ENCODE data around the gene IGSF11.
"Not testable (repeated sequence)": the region's sequence is repeated elsewhere in the genome, so short reads cannot be mapped to it uniquely, and the experiment has no call there.

IGSF11 gene

DNA sequence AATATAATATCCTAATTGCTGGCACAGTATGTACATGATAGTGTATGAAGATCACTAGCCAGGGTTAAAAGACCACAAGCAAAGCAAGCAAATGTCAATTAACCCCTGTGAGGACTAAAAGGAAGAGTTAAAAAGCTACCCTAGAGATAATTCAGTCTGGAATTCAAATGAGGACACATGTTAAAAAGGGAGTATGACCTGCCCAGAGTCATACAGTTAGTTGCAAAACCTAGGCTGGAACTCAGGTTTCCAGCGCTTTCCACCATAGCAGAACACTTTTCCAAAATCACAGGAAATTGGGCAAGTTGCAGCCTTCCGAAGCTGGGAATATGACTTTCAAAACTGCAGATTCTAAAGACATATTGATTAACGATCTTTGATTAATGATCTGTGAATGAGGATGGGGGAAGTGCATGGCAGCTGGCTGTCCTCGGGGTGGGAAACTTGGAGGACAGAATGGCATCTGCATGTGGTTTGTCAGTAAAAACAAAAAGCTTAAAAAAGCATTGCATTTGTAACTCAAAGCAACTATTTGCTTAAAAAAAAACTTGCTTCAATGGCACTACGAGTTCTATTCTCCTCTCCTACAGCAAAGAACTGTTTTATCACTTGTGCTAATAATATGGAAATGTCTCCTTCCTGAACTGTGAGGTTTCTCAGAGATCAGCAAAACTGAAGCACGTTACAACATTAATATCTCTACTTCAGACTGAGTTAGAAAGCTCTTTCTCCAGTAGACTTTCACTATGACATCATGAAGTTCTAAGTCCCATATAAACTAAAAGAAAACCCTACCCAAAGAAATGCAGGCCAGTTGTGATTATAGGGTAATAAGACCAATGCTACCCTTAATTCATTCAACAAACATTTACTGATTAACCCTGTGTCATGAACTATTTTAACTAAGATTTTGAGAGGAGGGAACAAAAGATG, 46.2 kb downstream of the IGSF11 start:
- DNase-seq: no peak

DNA sequence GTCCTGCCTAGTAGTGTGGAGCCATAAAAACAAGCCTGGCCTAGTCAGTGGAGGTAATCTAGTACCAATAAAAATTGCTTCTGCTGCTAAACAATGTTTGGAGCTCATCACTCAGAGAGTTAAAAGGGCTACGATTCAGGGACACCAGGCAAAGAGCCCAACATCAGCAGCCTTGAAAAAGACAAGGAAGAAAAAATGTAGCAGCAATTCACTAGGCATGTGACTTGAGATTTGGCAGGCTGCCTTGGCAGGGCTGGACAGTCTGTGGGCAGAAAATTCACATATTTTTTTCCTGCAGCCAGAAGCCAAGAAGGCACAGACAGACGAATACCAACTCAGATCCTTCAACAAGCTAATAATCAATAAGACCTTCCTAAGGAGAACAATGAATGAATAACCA, 47.2 kb downstream of the IGSF11 start:
- no peak for DNase-seq

DNA sequence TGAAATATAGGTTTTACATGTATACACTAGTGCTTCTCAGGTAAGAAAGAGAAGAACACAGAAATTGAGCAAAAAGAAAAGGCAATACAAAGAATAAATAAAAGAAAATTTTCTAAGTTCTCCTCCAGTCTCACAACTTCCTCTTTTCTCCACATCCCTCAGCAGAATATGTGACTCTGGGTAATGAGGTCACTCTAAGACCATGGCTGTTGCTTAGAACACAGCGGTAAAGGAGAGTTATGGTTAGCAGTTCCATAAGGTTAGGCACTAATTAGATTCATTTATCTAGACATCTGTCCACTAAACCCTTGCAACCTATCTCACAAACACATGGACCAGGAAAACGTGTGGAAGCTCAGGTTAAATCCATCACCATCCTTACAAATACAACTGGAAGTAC, 47.9 kb downstream of the IGSF11 start:
- DNase-seq: no peak

DNA sequence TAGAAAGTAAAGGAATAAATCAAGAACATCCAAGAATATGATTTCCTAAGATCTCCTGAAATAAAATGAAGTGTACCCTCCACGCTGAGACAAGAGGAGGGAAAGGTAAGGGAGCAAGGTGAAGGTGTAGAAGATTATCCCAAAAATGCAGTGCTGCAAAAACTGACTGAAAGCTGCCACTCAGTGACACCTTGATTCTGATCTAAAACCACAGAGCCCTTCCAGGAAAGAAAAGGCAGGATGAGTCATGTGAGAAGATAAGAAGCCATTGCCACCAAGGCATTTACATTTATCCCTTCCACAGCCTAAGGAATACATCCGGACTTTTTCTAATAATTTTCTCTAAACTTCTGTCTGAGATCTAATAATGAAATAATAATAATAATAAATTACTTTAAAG, 49.9 kb downstream of the IGSF11 start:
- no peak for DNase-seq

DNA sequence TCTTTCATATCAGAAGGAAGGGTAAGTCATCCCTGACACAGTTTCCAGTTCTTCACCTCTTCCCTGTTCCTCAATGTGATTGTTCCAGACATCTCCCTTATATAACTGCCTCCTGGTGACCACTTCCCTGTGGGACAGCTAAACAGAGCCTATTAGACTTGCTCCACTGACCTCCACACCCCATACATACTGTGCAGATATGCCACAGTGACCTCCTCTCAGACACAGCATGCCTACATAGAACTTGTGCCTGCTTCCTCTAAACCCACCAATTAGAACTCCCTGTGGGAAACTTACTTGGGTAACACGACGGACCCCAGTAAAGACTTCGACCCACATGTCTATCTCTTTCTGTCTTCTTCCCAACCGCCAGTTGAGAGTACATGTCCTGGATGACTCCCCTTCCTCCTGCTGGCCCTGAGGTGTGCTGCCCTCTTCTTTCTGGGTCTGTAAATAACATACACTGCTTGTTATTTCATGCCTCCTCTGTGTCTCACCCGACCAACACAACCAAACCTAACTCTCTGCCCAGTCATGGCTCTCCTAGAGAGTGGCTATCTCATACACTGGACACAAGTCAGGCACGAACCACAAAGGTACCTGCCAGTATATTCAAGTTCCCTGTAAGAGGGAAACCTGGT, 53.0 kb downstream of the IGSF11 start:
- no peak for DNase-seq

DNA sequence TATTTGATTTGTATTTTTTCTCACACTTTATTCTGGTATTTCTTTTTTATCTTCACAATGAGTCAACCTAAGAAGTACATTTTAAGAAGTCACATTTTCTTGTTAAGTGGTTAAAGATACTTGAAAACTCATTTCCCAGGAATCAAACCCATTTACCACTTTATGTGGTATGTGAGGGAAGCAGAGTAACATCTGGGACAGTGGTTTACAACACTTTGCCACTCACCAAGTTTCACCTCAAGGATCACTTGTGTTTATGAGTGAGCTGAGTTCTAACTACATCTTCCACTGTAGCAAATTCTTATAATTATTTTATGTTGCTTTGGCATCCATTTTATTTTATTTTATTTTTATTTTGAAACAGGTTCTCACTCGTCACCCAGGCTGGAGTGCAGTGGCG, 53.8 kb downstream of the IGSF11 start:
- no peak for DNase-seq

DNA sequence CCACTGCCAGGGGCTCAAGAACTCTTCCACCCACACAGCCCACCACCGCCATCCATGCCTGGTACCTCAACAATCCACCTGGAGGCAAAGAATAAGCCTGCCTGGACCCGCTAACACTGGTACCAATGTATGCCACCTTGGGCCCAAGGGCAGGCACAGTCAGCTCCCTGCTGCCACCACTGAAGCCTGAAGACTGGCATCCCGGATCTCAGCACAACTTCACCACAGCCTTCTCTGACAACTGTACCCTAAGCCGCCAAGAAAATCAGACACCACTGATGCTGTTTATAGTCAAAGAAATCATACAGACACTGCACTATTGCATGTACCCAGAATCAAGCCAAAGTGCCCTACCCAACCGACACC, 56.3 kb downstream of the IGSF11 start:
- no peak for DNase-seq

DNA sequence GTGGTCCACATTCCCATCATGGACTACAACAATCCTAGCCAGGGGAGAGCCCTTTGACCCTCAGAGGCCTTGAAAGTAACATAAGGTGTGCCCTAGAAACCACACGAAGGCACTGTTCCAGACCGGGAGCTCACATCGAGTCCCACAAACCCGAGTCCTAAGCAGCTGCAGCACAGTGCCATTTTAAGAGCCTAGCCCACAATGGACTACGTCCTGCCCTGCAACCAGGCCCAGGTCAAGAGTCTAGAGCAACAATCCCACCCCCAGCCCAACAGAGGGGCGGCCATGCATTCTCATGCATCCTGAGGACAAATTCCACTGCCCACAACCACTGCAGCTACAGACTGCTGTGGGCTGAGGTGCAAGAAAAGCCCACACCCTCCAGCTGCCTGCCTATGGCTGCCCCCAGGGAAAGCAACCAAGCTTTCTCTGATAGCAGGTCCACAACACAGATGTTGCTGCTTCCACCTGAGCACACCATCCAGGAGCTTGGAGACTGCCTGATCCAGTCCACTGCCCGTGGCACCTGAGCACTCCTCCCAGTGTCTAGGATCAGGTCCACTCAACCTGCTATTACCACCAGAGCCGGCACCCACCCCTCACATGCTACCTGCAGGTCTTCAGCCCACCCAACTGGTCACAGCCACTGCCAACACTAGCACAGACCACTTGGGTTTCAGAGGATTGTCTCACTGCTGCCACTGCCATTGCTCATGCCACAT, 56.8 kb downstream of the IGSF11 start:
- DNase-seq: no peak

DNA sequence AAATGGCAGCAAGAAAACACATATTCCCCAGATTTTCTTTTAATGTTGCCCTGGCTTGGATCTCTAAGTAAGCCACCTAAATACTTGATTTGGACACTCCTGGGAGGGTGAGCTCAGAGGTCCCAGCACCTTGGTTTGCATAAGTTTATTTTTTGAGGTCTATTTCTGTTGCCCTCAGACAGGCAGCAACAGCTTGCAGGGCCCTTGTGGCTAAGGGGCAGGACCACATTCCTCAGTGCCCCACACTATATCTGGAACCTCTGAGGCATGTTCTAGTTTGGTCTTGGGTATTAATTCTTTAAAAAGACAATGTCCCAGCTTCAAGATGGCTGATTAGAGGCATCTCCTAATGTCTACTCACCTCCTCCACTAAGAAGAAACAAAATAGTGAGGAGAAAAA, 57.5 kb downstream of the IGSF11 start:
- DNase-seq: no peak

DNA sequence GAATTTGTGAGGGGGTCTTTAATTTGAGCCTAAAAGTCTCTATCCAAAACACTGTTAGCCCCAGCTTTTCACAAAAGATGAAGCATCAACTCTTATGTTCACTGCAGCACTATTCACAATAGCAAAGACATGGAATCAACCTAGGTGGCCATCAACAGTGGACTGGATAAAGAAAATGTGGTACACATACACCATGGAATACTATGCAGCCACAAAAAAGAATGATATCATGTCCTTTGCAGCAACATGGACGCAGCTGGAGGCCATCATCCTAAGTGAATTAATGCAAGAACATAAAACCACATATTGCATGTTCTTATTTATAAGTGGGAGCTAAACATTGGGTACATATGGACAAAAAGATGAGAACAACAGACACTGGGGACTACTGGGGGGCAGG, 59.2 kb downstream of the IGSF11 start:
- DNase-seq: not testable (repeated sequence)

DNA sequence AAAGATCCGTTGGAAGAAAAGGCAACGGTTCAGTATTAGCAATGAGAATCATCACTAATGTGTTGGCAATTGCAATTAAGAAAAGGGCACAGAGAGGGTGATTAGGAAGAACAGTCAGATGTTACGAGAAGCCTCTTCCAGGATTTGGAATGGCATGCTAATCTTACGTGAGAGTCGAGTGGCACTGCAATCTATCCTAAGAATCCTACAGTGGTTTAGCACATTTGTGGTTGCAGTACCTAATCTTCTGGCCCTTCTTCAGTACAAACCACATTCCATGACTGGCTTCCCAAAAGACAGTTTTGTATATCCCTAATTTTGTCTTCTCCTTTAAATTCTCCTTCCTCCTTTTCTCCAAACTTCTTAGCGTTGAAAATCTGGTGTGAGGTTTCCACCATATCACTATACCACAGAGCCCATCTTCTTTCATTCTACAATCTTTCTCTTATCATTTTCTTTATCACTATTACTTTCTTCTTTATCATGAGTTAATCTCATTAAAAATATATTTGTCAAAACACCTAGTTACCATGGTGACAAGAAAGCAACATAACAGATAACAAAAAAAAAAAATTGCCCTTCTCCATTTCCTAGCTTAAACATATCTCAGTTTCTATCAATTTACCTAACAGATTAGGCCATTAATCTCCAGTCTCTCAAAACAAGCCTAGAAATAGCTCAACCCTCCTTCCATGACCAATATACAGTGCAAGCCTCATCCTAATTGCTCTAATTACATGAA, 60.1 kb downstream of the IGSF11 start:
- DNase-seq: no peak

DNA sequence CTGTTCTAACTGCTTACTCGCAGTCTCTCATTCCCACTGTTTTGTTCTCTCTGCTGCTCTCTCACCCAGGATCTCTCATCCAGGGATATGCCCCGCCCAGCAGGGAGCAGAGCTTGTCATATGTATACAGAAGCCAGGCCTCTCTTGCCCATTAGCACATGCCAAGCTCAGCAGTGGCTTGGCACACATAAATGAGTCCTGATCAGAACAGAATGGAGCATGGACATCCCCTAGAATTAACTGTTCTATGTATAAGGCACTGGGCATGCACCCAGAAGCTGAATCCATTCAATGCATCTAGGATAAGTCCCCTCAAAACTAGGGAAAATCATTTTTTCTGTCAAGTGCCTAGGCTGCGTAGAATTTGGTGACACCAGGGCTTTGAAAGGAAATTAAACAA, 61.6 kb downstream of the IGSF11 start:
- peak; percentile 46 for DNase-seq

DNA sequence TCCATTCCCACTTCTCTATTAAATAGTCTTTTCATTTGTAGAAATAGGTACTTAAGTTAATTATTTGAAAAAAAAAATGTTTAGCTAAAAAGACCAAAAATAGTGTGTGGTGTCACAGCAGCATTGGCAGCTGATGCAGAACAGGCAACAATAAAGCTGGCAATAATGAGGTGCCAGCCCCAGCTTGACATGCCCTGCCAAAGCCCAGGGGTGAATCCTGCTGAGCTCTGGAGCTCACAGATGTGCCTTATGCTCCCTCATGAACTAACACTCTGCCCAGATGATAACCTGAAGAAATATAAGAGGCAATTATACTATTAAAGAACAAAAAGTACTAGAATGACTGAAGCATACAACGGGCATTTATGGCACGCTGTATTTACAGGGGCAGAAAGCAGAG, 63.8 kb downstream of the IGSF11 start:
- peak; percentile 8 for DNase-seq

DNA sequence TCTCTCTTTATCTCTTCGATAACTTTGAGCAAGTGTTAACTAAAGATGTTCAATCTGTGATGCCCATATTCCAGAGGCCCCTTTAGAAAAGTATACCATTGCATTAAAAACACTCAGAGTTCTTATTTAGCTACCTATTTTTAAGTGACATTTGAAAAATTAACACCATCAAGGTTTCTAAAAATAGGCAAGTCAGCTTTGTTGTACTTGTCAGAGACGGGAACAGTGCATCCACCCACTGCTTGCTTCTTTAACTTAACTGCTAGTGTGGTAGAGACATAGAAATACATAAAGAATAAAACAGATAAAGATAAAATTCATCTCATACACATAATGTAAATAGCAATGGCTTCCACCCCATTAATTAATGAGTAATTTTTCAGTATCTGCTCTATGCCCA, 66.0 kb downstream of the IGSF11 start:
- DNase-seq: no peak

DNA sequence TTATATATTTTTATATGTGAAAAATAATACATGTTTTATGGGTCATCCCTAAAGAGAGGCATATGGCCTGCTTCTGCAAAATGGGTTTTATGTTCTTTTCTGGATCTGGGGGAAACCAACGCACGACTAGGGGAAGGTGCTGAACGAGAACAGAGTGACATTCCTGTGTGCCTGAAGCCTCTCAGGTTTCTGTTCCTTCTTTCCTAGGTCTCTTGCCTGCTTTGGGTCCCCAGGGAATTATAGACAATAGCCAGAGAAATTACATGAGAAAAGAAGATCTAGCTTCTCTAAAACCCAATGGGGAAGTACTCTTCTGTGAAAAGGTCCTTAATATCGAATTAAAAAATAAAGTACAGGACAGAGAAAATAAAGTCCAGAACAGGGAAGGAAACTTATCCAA, 66.5 kb downstream of the IGSF11 start:
- no peak for DNase-seq

DNA sequence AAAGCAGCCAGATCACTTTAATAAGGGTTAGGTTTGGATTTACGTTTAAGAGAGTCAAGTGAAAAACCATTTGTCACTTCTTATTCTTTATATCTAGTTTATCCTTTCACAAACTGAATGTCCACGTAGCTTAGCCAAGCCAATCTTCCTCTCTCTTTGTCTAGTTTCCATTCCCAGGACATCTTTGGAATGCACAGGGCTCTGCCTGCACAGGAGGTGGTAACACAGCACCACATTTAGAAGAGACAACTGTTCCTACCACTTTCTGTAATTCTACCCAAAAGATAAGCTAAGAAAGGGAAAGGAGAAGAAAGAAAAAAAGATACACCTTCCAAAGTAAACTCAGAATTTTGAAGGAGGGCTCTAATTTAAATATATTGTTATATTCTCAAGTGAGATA, 67.9 kb downstream of the IGSF11 start:
- DNase-seq: no peak

DNA sequence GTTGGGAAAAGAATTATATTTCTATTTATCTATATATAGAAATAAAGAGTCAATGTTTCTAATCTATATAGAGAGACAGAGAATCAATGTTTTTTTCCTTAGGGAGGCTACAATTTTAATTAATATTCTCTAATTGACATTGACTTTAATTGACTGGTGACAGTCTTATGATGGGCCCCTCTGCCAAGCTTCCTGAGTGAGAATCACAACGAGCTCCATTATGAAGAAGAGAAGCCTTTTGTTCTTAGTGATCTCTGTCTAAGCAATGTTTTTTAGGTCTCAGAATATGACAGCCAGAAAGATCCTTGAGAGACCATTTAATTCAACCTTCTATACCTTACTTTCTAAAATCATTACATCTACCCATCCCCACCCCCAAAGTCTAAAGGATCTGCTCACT, 70.9 kb downstream of the IGSF11 start:
- no peak for DNase-seq

DNA sequence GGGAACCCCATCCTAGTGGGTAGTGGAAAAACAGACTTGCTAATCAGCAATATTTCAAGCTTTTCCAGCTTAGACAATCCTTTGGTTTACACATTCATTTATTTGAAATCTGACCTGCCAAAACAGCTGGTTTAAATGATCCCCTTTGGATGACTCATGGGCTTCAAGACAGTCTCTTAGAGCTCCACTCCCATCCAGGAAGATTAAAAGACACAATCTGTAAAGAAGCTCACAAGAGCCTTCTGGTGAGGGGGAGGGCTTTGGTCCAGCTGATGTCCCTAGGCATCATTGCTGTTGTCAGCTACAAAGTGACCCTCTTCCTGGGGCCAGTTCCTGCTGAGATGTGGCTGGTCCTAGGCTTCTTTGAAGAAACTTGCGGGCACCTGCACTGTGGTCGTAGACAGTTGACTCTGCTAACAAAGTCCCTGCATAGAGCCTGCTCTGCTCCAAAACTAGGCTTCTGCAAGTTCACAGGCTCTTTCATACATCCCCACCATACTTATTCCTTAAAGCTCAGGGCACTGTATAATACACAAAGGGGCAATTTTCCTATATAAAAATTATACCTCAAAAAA, 73.7 kb downstream of the IGSF11 start:
- no peak for DNase-seq

DNA sequence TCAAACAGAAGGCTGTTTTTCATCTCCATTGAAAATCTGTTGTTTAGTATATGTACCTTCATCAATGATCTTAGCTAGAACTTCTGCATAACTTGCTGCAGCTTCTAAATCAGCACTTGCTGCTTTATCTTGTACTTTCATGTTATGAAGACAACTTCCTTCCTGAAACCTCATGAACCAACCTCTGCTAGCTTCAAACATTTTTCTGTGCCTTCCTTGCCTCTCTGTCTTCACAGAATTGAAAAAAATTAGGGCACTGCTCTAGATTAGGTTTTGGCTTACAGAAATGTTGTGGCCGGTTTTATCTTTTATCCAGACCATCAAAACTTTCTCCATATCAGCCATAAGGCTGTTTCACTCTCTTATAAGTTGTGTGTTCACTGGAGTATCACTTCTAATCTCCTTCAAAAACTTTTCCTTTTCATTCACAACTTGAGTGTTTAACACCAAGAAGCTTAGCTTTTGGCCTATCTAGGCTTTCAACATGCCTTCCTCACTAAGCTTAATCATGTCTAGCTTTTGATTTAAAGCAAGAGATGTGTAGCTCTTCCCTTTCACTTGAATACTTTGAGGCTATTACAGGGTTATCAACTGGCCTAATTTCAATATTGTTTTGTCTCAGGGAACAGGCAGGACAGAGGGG, 78.6 kb downstream of the IGSF11 start:
- DNase-seq: no peak

DNA sequence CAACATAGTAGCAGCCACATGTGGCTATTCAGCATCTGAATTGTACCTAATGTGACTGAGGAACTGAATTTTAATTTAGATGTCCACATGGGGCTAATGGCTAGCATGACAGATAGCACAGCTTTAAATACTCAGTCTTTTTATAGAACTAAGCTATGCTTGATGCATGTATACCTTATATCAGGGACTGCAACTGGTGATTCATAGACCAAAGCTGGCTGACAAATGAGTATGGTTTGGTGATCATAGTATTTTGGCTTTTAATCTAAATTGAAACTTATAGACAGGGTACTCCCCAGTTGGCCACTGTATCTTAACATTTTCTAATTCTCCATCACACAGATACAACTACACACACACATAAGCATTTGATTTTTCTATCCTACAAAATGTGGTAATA, 83.6 kb downstream of the IGSF11 start:
- no peak for DNase-seq

DNA sequence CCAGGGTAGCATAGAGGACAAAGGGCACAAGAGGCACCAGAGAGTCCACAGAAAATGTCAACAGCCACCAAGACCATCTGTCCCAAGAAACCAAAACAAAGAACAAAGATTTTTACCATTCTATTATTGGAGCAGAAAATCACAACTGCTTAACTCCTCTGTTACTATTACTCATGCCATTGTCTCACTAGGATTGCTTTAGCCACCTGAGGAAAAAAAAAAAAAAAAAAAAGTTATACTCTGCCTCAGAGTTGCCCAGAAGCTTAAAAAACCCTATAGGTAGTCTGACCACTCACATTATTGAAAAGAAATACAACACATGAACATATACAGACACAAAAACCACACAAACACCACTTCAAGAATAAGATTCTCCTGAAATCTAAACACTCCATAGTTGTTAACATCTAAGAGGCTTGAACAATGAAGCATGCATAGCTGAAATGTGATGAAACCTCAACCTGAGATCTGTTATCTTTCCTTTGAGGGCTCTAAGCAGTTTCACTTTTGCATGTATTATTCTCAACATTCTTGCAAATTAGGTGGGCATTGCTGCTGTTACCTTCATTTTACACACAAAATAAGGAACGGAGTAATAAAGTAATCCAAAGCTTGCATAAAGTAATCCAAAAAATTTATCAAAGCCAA, 85.4 kb downstream of the IGSF11 start:
- DNase-seq: no peak

DNA sequence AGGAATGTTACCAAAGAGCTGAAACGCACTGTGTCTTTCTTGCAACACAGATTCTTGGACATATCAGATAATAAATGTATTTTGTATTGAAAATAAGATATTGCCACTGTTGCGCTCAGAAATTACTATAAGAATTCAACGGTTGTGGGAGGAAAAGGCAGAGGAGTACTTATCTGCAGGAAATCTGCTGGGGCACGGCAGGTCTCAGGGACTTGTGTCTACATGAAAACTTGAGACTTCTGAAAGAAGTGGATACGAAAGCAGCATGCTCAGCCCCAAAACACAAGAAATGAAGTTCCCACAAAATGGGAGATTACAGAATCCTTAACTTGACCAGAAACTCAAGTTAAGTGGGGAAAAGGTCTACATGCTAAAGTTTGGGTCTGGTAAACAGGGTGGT, 86.5 kb downstream of the IGSF11 start:
- no peak for DNase-seq

Data from NCI-H1092 (cell line).